ENCODE results near the gene MAP7D1.

The MAP7D1 gene

GRCh38 chr1:36126797-36127500, 29.0 kb upstream of the MAP7D1 start:
- no peak for DNase-seq (ENCODE audit: low read depth in 2 of 2)

GRCh38 chr1:36128126-36128904, 27.6 kb upstream of the MAP7D1 start:
- DNase-seq (ENCODE audit: low read depth in 2 of 2): no peak

GRCh38 chr1:36128905-36129206, 27.1 kb upstream of the MAP7D1 start:
- no peak for DNase-seq (ENCODE audit: low read depth in 2 of 2)

GRCh38 chr1:36132029-36132428, 23.9 kb upstream of the MAP7D1 start:
- DNase-seq (ENCODE audit: low read depth in 2 of 2): no peak

DNA sequence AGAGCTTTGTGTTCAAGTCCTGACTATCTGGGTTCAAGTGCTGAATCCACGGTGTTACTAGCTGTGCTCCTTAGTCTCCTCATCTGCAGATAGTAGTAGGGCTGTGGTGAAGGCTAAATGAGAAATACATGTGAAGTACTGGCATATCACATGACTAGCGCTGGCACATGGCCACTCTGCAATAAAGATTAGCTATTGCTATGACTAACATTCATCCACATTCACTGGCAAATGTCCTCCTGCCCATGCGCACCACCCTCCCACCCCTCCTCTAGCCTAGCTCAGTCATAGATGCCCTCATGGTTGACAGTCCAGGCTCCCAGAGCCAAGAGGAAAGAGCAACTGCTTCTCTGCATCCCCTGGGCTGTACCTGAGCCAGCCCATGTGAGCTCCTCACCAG, 22.5 kb upstream of the MAP7D1 start:
- no peak for DNase-seq (ENCODE audit: low read depth in 2 of 2)

DNA sequence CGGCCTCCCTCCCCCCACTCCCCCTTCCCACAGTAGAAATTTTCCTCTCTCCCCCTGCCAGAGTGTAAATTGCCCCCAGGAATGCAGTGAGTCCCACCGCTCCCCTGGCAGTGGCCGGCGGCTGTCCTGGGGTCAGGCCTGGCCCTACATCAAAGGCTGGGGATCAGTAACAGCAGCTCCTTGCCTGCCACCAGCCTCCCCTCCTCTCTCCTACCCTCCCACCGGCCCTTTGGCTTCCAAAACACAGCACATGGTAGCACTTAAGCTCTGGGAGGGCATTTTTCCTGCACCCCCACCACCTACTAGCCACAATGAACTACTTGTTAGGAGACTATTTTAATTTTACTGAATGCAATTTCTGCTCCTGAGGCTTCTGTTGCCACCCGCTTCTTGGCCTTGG, 21.9 kb upstream of the MAP7D1 start:
- DNase-seq (ENCODE audit: low read depth in 2 of 2): no peak

DNA sequence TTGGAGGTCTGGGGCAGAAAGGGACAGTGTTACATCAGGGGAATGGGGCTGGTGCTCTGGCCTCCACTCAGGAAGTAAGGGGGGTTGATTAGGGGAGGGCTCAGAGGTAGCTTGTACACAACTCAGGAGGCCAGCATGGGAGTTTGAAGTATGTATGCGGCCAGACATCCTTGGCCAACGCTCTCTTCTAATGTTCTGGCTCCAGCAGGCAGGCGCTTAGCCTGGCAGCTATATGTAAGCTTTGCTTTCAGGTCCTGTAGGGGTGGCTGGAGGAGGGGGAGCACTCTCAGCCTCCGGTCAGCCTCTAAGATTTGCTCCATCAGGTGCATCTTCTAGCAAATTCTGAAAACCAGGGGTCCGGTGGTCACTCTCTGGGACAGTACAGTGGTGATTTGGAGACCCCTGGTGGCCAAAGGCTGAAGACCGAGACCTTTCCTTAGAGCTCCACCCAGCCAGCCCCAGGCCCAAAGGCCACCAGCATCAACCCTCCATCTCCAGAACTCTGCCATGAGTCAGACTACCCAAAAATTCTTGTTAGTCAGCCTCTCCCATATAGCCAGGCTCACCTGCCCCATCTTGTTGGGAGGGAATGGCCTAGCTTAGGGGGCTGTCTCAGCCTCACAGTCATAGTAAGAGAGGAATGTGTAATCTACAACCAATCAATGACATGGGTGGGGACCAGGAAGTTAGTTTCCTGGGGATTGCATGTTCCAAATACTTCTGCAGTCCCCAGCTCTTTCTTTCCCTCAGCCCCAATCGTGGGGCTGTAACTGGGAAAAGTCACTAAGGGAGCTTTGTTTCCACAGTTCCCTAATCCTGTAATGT, 21.2 kb upstream of the MAP7D1 start:
- no peak for DNase-seq (ENCODE audit: low read depth in 2 of 2)

DNA sequence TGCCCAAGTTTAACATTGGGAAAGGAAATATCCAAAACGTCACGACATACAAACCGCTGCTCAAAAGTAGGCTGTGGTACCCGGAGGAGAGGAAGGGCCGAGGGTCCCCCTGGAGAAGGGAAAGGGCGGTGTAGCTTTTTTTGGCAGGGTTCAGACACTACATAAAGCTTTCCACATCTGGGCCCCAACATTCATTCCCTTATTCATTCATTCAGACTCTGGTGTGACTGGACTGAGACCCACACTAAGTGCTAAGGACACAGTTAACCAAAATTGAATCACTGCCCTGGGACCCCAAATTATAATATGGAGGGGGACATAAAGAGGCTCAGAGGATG, 20.7 kb upstream of the MAP7D1 start:
- no peak for DNase-seq (ENCODE audit: low read depth in 2 of 2)

DNA sequence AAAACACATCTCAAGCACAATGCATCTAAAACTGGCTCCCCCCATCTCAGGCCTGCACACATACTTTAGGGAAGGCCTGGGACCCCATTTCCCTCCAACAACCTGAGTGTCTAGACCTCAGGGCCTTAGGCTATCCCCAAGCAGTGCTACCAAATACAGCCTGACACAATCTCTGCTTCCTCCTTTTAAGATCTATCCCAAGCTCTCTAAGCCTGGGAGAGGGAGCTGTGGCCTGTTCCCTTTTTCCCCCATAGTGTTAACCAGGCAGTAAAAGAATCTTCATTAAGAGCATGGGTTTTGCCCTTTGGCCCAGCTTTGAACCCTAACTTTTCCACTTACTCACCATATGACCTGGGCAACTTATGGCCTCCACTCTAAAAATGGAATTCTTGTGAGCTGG, 20.2 kb upstream of the MAP7D1 start:
- DNase-seq (ENCODE audit: low read depth in 2 of 2): no peak

- DNase-seq (ENCODE audit: low read depth in 2 of 2): no peak
These were observed 19.4 kb upstream of the MAP7D1 start for GRCh38 chr1:36136535-36136934.

- DNase-seq (ENCODE audit: low read depth in 2 of 2): no peak
These were observed 18.7 kb upstream of the MAP7D1 start for GRCh38 chr1:36137226-36137625.

DNA sequence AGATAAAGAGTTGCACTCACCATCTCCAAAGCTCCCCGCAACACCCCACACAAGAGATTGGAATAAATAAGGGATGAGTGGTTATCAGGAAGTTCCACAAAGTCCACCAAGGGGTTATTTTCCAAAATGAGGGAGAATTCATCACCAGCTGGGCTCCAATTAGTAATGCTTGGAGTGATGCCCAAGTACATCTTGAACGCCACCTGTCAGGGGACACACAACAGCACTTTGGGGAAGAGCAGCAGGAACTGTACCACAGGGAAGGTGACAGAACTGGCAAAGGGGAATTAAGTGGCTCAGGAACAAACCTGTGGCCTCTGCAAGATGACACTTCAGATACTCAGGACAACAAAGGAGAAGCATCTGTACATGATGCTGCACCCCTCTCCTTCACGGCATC, 18.2 kb upstream of the MAP7D1 start:
- no peak for DNase-seq (ENCODE audit: low read depth in 2 of 2)

DNA sequence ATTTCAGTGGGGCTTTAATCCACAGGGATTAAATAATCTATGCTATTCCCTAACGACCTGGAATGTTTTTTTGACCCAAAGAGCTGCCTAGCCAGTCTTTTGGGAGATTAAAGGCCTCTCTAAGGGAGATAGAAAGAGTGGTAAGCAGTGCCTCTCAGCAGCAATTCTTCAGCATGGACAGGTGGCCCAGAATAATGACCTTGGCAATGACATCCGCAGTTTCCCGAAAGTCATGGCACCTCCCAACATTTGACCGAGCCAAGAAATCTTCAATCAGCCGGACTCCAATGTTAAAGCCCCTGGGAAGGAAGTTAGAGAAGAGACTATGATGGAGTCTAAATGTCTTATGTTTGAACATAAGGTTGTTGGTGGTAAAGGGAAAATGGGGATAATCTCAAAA, 16.4 kb upstream of the MAP7D1 start:
- no peak for DNase-seq (ENCODE audit: low read depth in 2 of 2)

DNA sequence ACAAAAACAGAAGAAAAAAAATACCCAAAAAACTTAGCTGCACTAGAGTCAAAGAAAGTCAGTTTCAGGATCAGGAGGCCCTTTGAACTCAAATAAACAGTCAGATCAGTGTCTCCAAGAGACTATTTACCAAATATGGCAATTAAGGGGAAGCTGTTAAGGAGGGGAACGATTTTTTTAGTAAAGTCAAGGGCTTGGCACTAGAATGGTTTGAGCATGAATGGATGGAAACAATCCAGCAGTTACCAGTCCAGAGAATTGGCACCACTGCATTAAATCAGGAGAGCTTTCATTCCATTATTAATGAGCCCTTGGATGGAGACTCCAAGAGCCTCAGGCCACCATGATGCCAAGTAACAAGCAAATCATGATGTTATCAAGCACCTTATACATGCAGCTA, 13.8 kb upstream of the MAP7D1 start:
- DNase-seq (ENCODE audit: low read depth in 2 of 2): no peak

GRCh38 chr1:36143424-36143823, 12.5 kb upstream of the MAP7D1 start:
- no peak for DNase-seq (ENCODE audit: low read depth in 2 of 2)

- DNase-seq (ENCODE audit: low read depth in 2 of 2): no peak
These were observed 11.5 kb upstream of the MAP7D1 start for GRCh38 chr1:36144413-36144812.

DNA sequence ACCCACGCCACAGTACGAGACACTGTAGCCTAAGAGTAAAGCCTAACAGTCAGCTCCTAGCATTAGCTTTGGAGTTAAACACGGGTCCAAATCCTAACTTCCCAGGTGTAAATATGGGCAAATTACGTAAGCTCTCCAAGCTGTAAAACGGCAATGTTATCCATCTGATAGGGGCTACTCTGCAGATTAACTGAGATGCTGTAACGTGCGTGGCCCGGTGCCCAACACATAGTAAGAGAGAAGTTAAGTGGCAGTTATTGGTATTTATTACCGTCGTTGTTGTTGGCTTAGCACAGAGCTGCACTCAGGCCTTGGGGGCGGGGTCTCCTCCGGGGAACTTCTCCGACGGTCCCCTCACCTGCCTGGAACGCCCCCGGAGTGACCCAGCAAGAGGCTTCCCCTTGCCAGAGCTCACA, 7.1 kb upstream of the MAP7D1 start:
- no peak for DNase-seq (ENCODE audit: low read depth in 2 of 2)

GRCh38 chr1:36149237-36149972, 6.6 kb upstream of the MAP7D1 start, which contains the start of gene TRAPPC3:
Gene TRAPPC3 (minus strand): TSS chr1:36149486. CDS start chr1:36149378, 108 bp downstream.
- peak; percentile 99 to 100 for DNase-seq (ENCODE audit: low read depth in 2 of 2)

GRCh38 chr1:36149973-36150295, 6.0 kb upstream of the MAP7D1 start:
- DNase-seq (ENCODE audit: low read depth in 2 of 2): no peak

DNA sequence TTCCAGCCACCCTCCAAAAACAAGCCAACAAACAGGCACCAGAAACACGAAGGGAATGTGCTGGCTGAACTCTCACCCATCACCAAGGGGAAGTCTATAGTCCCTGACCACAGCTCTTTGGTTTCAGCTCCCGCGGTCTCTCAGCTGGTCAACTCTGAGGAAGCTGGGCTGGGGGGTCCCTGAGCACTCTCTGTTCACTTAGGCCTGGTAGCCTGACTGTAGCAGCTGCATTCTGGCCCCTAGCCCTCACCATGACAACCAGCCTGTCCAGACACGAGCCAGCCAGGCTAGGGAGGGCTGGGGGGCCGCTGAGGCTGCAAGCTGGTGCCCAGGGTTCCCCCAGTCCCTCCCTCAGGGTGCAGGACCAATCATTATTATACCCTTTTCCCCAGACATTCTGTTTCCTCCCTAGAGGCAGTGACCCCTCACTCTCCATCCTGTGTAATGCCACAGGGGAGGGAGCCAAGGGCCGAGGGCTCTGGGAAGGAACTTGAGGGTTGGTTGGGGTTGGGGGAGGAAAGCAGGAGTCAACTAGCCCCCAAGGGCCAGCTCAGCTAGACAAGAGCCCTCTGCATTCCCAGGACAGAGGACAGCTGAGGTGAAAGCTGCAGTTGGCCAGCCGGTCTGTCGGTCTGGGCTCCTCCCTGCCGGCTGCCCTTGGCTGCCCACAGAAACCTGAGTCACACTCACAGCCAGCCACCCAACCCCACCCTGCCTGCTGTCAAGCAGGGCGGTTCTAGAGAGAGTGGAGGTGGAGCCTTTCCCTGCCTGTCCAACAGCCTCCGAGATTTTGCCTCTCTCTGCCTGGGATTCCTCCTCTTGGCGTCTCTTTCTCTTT, 5.4 kb upstream of the MAP7D1 start:
- peak; percentile 48 to 61 for DNase-seq (ENCODE audit: low read depth in 2 of 2)

GRCh38 chr1:36151134-36151844, 4.7 kb upstream of the MAP7D1 start:
- DNase-seq (ENCODE audit: low read depth in 2 of 2): no peak

Data from activated CD4-positive, alpha-beta T cell treated with anti-CD3 and anti-CD28 coated beads for 24 hours (primary cell).